ENCODE measurements around the gene PEAK1. TPM values are rescaled to one million over a fixed set of nuclear protein-coding genes. Genes with fewer than 3 reads are reported as not detected.
"Not testable (repeated sequence)": the region's sequence is repeated elsewhere in the genome, so short reads cannot be mapped to it uniquely, and the experiment has no call there.

The PEAK1 gene
- total RNA-seq, 1 donor from 2014 or later = 71.8 TPM

DNA sequence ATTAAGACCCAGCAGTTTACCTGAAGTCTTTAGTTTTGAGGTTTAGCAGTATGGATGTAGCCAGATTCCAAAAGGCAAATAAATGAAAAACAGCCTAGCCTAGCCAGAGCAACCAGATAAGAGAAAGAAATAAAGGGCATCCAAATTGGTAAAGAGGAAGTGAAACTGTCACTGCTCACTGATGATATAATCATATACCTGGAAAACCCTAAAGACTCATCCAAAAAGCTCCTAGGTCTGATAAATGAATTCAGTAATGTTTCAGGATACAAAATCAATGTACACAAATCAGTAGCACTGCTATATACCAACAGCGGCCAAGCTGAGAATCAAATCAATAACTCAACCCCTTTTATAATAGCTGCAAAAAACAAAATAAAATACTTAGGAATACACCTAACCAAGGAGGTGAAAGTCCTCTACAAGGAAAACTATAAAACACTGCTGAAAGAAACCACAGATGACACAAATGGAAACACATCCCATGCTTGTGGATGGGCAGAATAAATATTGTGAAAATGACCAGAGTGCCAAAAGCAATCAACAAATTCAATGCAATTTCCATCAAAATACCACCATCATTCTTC is 13.6 kb downstream of the PEAK1 start:
- DNase-seq (ENCODE audit: low read depth in 2 of 2) = not testable (repeated sequence)

DNA sequence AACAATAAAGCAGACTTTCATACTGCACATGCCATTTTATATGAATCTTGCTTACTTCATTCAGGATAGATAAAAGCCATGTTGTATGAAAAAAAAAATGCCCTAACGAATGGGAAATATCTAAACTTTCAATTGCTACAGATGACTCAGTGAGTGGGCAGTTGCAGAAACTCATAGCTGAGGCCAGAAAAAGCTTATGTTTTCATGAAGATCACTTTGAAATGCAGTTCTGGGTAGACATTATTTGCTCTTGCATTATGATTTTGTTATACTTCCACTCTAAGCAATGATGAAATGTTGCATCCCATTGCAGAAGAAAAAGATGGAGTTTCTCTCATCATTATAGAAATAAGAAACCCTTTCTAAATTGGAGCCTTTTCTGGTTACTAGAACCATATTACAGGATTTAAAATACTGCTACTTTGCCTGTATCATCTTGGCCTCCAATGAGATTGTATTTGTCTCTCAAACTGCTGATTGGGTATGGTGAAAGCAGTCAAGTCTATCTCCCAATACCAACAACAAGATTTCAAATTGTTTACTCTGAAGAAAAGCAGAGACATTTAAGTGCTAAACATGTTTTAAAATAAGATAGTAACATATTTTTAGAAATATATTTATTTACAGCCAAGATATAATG is 17.0 kb downstream of the PEAK1 start:
- DNase-seq (ENCODE audit: low read depth in 2 of 2) = peak; percentile 22 to 31

DNA sequence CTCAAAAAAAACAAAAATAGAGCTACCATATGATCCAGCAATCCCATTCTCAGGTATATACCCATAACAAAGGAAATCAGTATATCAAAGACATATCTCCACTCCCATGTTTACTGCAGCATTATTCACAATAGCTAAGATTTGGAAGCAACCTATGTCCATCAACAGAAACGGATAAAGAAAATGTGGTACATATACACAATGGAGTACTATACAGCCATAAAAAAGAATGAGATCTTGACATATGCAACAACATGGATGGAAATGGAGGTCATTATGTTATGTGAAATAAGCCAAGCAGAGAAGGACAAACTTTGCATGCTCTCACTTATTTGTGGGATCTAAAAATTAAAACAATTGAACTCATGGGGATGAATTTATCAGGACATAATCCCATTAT is 19.6 kb downstream of the PEAK1 start:
- no peak for DNase-seq (ENCODE audit: low read depth in 2 of 2)

DNA sequence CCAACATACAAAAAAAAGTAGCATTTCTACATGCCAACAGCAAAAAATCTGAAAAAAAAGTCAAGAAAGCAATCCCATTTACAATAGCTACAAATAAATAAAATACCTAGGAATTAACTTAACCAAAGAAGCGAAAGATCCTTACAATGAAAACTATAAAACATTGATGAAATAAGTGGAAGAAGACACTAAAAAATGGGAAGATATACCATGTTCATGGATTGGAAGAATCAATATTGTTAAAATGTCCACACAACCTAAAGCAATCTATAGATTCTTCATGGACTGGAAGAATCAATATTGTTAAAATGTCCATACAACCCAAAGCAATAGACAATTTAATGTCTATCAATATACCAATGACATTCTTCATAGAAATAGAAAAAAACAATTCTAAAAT is 21.0 kb downstream of the PEAK1 start:
- no peak for DNase-seq (ENCODE audit: low read depth in 2 of 2)

DNA sequence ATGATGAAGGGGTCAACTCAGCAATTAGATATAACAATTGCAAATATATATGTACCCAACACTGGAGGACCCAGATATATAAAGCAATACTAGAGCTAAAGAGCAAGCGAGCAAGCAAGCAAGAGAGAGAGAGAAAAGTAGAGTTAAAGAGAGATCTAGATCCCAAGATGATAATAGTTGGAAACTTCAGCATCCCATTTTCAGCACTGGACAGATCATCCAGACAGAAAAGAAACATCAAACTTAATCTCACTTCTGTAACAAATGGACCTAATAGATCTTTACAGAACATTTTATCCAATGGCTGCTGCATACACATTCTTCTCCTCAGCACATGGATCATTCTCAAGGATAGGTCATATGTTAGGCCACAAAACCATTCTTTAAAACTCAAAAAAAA is 23.2 kb downstream of the PEAK1 start:
- no peak for DNase-seq (ENCODE audit: low read depth in 2 of 2)

DNA sequence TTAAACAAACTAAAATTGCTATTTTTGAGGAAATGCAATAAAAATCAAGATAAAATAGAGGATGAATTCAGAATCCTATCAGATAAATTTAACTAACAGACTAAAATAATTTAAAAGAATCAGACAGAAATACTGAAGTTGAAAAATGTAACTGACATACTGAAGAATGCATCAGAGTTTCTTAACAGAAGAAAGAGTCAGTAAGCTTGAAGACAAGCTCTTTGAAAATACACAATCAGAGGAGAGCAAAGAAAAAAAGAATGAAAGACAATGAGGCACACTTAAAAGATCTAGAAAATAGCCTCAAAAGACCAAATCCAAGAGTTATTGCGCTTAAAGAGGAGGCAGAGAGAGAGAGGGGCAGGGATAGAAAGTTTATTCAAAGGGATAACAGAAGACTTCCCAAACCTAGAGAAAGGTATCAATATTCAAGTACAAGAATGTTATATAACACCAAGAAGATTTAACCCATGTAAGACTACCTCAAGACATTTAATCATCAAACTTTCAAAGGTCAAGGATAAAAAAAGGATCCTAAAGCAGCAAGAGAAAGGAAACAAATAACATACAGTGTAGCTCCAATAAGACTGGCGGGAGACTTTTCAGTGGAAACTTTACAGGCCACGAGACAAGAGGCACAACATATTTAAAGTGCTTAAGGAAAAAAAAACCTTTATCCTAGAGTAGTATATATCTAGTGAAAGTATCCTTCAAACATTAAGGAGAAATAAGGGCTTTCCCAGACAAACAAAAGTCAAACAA is 24.7 kb downstream of the PEAK1 start:
- no peak for DNase-seq (ENCODE audit: low read depth in 2 of 2)

DNA sequence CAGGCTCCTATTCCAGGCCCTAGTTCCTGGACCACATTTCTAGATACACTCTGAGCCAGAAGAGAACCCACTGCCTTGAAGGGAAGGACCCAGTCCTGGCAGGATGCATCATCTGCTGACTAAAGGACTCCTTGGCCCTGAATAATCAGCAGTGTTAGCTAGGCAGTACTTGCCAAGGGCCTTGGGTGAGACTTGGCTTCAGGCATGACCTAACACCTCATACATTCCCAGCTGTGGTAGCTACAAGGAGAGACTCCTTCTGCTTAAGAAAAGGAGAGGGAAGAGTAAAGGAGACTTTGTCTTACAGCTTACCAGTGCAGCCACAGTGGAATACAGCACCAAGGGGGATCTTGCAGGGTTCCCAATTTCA is 26.4 kb downstream of the PEAK1 start:
- DNase-seq (ENCODE audit: low read depth in 2 of 2) = peak in 1 of 2 donors; percentile 20

DNA sequence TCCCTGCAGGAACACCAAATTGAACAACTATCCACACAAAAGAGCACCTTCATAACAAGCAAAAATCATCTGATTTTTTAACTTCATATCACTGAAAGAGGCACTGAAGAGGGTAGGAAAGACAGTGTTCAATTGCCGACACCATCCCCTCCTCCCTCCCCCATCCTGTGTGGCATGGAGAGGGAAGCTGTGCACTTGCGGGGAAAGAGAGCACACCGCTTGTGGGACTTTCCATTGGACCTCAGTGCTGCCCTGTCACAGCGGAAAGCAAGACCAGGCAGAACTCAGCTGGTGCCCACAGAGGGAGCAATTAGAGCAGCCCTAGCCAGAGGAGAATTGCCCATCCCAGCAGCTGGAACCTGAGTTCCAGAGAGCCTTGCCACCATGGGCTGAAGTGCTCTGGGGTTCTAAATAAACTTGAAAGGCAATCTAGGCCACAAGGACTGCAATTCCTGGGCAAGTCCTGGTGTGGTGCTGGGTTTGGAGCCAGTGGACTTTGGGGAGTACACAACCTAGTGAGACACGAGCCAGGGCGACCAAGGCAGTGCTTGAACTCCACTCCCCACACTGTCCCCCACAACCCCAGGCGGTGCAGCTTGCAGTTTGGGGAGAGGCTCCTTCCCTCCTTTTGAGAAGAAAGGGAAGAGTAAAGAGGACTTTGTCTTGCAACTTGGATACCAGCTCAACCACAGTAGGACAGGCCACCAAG is 27.0 kb downstream of the PEAK1 start:
- no peak for DNase-seq (ENCODE audit: low read depth in 2 of 2)

DNA sequence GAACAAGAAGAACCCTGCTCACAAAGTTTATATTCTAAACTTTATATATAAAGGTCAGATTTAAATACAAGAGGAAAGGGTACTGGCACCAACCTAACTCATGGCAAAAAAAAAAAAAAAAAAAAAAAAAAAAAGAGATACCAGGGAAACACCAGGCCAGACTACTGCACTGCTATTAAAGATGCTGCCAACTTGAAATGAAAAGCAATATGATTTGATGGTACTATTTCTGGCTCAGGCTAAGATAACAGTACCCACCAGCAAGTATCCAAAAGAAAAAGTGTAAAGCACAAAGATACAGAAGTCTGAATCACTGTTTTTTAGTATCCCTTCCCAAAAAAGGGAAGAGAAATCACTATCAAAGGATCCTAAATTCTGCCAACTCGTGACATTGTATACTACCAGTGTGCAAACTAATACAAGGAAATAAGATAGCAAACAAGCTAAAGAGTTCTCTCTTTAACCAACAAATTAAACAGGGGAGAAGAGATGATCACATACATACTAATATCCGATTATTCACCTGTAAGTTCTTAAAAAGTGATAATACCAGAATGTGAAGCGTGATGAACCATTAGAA is 28.4 kb downstream of the PEAK1 start:
- no peak for DNase-seq (ENCODE audit: low read depth in 2 of 2)

DNA sequence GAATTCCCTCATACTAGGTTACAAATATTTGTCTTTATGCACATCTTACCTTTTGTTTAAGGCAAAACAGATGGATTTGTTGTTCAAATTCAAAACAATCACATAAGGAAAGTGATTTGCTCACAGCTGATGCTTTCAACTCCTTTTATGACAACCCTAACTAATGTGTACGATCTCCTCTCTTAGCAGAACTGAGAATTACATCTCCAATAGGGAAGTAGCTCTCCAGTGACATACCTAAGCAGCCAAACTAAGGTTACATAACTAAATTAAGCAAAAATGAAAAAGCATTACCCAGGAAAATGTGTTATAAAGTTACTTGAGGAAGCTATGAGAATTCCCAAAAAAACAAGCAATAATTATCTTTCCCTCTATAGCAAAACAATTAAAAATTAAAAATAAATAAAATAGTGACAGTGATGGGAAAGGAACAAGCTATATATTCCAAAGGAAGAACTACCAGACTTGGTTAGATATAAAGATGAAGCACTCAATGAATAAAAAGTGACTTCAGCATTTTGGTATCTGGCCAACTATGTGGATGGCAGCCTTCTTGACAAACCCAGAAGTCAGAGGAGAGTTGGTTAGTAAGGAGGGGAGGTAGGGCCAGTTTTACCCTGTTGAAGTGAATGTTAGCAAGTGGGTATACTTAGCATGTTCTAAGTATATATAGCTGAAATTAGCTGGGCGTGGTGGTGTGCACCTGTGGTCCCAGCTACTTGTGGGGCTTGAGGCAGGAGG is 32.4 kb downstream of the PEAK1 start:
- DNase-seq (ENCODE audit: low read depth in 2 of 2) = no peak

DNA sequence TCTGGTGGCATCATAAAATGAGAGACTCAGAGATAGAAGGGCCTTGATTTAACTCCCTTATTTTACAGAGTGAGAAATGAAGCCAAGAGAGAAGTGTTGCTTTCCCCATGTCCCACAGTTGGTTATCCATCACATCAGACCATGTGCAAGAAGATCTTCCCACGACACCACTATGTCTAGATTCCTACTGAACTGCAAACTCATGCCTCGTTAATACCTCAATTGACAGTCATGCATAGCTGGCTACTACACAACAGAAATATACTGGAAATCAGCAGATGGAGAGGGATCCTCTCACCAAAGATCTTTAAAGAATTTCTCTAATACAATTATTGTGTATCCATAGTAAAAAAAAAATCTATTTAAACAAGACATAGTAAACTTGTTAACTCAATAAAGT is 33.3 kb downstream of the PEAK1 start:
- DNase-seq (ENCODE audit: low read depth in 2 of 2) = no peak

DNA sequence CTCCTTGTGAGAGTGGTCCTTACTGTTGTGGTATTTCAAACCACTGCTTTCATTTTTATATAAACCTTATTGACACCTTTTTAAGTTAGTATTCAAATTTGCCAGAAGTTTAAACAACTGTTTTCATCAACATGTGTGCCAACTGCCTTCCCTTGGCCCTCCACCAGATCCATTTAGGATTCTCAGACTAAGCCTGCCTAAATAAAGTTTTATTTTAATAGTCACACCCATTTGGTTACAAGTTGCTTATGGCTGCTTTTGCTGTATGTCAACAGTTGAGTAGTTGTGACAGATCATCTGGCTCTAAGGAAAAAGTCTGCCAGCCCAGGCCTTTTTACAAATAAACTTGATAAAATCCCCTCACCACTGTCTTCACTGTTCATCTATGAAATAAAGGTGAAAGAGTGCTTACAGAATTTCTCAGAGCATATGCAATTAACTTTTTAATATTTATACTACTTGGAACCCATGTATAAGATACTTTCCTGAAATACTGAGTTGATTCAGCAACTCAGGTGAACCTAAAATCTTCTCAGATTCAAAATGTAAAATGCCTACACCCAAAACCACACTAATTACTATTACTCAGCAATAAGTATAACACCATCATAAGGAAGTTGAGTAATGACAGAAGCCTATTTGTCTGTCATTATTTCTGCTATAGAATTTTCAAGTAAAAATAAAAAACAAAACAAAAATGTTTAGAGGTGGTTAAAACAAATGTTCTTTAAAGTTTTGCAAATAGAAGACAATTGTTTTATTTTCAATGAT is 35.1 kb downstream of the PEAK1 start:
- DNase-seq (ENCODE audit: low read depth in 2 of 2) = no peak

DNA sequence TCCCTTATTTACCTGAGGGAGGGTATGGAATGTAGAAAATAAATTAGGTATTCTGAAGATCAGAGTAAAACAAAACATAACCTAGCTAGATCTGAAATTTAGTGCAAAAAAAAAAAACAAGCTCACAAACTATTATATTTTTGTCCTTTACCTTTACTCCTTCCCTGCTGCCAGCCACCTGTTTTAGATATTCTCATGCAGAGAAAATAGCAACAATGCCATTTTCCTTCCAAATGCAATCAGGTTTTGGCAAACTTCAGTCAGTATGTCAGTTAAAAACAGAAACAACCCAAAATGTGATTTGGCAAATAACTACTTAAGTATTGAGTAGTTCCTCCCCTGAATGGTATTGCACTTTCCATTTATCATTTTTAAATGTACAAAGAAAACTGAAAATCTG is 35.8 kb downstream of the PEAK1 start:
- no peak for DNase-seq (ENCODE audit: low read depth in 2 of 2)

DNA sequence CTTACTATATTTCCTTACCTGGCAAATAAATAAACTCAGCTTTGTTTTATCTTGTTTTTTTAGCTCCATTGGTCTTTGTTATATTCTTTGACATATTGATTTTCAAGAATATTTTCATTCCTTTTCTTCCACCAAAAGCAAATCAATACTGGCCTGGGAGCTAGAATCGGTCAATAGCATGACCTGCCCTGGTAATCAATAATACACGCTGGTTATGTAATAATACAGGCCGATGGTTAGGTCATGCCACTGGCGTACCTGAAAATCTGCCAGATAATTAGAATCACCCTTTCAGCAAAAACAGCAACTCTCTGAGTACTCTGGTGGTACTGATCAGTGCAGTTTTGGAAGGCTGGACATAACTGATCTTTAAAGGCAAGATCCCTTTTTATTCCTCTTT is 39.9 kb downstream of the PEAK1 start:
- no peak for DNase-seq (ENCODE audit: low read depth in 2 of 2)

DNA sequence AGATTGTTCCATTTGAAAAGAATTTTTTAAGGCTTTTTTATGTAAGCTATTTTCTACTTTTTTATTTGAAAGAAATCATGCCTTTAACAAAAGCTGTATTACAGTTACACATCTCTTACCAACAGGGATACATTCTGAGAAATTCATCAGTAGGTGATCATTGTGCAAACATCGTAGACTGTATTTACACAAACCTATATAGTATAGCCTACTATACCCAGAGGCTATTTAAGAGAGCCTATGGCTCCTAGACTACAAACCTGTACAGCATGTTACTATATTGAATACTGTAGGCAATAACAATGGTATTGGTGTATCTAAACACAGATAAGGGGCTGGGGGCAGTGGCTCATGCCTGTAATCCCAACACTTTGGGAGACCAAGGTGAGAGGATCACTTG is 43.1 kb downstream of the PEAK1 start:
- no peak for DNase-seq (ENCODE audit: low read depth in 2 of 2)

DNA sequence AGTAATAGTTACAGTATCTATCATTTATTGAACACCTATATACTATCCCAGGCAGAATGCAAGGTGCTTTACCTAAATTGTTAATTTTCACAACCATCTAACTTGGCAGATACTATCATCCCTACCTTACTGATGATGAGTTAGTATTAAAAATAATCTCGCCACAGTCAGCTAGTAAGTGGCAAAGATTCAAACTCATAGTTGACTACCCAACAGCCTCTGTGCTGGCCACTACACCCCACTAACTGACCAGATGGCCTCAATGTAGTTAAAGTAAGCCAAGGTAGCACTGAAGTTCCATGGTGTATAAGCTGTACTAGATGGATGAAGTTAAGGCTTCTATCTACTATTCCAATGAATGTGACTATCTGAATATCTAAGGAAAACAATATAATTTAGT is 44.8 kb downstream of the PEAK1 start:
- DNase-seq (ENCODE audit: low read depth in 2 of 2) = no peak

DNA sequence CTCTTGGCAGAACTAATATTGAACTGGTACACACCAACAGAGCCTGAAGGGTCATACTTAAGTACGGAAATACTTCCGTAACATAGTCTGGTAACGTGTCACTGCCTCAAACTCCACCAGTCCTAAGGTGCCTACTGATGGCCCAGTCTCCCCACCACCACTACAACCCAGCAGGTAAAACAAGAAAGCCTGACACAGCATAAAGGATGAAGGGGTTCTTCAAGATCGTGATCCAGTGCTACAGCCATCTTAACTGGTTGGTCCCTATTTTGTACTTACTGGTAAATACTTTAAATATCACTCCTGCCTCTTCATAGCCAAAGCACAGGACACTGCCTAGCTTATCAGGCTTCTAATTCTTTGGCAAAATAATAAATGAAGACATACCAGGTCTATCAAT is 46.5 kb downstream of the PEAK1 start:
- no peak for DNase-seq (ENCODE audit: low read depth in 2 of 2)

DNA sequence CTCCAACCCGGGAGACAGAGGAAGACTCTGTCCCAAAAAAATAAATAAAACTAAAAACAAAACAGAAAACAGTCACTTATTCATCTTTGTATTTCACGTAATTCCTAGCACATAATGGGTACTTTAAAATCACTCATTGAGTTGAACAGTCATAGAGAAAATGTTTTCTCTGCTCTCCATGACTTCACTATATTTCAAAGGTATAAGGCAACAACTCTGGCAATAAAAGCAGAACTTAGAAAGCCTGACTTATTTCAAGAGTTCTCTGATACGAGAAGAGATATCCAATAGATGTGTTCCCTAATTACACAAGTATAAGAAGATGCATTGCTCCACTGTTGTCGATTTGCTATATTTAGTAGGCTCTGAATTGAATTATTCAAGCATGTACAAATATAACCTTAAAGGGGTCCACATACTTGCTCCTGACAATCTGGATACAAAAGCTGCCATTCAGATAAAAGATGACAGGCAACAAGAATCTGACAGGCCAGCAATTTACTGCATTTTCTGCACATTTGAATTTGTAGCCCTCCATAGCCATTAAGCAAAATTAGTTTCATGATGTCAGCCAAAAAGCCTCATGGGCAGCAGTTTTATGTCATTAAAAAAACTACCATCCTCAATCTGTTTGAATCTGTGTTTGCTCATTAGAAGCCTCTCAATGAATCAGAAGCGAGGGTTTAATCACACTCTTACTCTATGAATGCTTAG is 47.9 kb downstream of the PEAK1 start:
- DNase-seq (ENCODE audit: low read depth in 2 of 2) = no peak

DNA sequence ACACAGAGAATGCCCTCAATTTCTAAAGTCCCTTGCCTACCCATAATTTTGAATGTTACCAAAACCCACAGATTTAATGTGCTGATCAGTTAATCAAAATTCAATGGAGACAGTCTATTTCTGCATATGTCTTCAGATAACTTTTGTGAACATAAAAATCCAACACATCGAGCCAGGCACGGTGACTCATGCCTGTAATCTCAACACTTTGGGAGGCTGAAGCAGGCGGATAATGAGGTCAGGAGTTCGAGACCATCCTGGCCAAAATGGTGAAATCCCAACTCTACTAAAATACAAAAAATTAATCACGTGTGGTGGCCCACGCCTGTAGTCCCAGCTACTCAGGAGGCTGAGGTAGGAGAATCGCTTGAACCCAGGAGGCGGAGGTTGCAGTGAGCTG is 49.3 kb downstream of the PEAK1 start:
- DNase-seq (ENCODE audit: low read depth in 2 of 2) = peak in 1 of 2 donors; percentile 10

DNA sequence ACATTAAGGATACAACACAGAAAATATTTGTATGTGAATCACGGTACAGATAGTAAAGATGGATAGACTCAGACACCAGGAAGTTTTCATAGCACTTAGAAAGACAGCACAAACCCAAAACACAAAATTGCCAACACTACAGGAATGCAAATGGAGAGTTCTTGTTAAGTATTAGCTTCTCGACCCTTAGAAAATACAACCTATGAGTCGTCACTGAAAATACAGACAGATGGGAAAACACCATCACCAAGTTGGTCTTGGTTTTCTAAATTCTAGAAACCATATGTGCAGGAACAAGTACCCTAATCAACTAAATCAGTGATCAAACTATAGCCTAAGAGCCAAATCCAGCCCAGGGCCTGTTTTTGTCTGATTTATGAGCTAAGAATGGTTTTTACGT is 50.7 kb downstream of the PEAK1 start:
- DNase-seq (ENCODE audit: low read depth in 2 of 2) = no peak

Data from lung microvascular endothelial cell (primary cell).